SK-N-DZ (cell line): ENCODE results near the gene KRT34.
"Not testable (repeated sequence)": the region's sequence is repeated elsewhere in the genome, so short reads cannot be mapped to it uniquely, and the experiment has no call there.

Experiments used
- DNase-seq: peaks from one replicate; pipeline ENCODE4 v3.0.0-alpha.2; 2015; ENCODE audit warnings: low spot score

Gene KRT34

DNA sequence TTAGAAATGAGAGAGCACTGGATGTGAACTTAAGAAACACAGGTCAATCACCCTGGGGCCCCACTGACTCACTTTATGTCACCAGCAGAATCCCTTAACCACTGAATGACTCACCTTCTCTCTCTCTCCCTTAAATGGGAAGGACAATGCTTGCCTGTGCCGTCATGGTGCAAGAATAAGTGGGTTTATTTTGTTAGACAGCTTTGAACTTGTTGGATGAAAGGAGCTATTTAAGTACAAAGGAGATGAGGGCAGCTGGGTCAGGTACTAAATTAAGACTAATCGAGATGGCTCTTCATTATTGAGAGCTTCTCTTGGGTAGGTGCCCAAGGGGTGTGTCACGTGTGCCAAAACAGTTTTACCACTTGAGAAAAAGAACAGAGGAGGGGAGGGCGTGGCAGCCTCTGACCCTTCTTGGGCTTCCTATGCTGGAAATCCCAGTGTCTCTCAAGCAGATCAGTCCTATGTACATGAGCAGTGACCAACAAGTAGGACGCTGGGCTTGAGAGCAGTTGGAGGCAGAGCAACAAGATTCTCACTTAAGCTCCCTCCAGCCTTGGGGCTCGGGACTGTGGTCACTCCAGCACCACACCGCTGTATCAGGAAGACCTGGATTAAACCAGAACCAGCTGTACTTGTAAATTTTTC, 22.0 kb upstream of the KRT34 start:
- no peak for DNase-seq

DNA sequence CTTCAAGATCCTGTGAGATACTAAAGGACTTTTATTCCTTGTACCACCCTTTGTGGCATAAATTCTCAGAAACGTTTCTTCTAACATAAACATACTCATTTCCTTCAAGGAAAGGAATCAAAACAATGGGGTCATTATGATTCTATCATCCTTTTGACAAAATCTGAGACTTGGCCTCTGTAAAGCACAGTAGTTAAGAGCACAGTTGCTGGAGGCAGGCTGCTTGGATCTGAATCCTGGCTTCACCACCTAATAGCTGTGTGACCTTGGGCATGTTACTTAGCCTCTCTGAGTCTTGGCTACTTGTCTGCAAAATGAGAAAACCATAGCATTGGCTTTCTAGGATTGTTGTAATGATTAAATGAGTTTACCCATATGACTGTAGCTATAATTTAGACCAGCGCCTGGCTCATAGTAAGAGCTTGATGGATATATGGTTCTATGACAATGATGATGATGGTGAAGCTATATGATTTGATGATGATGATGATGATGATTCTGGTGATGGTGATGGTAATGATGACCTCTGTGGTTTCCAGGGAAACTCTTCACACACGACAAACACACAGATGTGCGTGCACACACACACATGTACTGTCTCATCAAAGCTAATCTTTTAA, 21.4 kb upstream of the KRT34 start:
- no peak for DNase-seq

DNA sequence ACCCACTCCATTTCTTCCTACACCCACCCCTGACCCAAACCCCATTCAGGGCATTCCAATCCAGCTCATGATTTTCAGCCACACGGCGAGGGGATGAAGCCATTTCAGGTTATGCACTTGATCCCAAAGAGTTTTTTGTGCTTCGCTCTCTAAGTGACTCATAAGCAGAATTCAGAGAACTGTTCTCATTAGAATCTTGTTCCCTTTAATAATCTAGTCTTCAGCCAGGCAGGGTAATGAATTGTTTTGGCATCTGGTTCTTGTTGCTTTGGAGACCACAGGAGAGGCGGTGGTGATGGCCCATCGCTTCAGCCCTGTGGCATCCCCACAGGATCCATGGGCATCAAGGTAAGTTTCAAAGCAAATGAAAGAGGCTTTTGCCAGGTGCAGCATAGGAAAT, 20.1 kb upstream of the KRT34 start:
- no peak for DNase-seq

DNA sequence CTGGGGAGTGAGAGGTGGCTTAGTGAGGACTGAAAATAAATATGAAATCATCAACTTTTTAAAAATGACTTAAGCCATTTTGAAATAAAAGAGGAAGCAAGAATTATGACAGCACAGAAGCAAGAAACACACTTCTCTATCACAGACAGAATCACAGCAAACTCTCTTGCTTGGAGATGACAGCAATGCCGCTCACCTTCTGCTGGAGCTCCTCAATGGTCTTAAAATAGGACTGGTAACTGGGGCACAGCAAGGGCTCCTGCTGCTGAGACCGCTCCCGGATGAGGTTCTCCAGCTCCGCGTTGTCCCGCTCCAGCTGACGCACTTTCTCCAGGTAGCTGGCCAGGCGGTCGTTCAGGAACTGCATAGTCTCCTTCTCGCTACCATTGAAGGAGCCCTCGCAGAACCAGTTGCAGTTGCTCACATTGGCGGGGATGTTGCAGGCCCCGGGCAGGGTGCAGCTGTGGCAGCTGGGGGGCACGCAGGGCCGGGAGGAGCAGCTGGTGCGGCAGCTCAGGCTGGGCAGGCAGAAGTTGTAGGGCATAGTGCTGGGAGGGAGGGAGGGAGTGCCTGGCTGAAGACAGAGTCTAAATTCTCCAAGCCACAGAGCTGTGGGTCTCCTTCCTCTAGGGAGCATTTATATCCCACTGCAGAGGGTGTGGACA, 15.0 kb upstream of the KRT34 start, which contains the start of gene KRT31:
Gene KRT31 (minus strand): TSS at position 613 of the 665 bp plus-strand sequence. CDS start 69 bp downstream, at position 544.
- no peak for DNase-seq

DNA sequence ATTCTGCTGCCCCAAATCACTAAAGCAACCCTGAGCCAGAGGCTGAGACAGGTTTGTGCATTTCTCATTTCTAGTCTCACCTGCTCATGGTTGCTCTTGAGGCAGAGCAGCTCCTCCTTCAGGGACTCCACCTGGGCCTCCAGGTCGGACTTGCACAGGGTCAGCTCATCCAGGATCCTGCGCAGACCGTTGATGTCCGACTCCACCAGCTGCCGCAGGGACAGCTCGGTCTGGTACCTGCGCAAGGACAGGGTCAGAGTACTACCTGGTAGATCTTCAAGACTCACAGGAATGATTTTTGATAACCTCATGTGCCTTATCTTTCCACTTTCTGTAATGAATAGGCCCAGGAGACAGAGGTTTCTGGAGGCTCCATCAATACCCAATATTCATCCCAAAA, 14.2 kb upstream of the KRT34 start:
- no peak for DNase-seq

DNA sequence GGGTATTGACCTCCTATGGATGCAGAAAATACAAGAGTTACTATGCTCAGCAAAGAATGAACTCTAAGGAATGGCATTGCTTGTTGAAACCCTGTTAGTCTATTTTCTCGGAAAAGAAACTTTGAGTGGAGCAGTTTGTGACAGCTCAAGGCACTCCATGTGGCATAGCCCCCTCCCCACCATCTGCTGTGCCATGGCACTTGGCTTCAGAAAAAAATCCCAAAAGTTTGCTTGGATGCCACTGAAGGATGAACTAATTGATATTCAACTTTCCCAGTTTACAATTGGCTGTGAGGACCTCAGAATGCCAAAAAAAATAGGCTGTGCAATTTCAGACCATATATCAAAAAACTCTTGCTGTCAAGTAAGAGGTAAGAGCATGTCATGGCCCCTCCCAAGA, 13.5 kb upstream of the KRT34 start:
- DNase-seq = no peak

DNA sequence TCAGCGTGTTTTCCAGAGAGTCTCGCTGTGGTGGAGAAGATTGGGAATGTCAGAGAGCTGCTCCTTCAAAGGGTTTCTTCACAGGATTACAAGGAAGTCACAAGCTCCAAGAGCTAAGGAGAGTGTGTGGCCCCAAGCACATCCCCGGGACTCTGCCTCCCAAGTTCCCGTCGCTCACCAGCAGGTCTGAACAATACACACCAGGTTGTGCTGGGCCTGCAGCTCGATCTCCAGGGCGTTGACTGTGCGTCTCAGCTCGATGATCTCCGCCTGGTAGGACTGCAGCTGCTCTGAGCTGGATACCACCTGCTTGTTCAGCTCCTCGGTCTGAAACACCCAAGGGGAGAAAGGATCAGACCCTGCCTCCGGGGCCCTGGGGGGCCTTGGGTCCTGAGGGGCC, 12.9 kb upstream of the KRT34 start:
- not testable (repeated sequence) for DNase-seq

DNA sequence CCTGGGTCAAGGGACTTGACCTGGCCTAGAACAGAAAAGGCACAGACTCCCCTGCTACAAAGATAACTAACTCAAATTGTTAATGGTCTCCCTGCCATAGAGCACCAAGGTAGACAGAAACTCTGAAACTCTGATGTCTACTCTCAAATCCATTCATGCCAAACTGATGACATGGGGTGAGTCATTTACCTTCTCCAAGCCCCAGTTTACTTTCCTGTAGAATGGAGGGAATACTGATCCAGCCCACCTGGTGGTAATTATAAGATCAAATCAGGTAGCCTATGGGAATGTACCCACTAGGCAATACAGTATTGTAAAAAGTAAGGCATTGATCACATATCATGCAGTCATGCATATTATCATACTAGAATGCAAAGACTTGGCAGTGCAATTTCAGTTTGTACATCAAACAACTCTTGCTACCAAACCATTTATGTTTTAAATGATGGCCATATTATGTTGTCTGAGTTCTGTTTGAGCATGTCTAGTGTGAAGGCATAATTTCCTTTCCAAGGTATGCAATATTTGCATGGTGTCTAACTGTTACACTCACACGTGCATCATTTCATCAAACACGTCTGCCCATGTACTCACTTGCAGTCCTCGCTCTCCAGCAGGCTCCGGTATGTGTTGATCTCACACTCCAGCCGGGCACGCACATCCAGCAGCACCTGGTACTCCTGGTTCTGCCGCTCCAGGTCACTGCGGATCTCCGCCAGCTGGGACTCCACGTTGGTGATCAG, 12.3 kb upstream of the KRT34 start:
- no peak for DNase-seq

DNA sequence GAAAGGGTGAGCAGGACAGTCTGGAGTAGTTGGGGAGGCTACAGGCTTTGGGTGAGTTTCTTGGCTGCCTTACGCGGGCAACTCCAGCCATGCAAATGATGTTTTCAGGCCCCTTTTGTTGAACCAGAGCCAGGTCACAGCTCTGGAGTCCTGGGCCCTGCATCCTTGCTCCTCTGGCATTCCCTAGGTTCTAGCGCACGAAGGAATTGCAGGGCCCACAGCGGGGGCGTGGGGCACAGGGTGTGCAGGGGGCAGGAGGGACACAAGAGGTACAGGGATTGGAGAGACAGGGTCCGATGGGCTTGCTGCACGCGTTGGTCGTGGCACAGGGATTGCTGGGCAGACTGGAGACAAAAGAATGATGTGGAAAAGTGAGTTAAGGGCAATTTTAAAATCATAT, 11.7 kb upstream of the KRT34 start:
- no peak for DNase-seq

DNA sequence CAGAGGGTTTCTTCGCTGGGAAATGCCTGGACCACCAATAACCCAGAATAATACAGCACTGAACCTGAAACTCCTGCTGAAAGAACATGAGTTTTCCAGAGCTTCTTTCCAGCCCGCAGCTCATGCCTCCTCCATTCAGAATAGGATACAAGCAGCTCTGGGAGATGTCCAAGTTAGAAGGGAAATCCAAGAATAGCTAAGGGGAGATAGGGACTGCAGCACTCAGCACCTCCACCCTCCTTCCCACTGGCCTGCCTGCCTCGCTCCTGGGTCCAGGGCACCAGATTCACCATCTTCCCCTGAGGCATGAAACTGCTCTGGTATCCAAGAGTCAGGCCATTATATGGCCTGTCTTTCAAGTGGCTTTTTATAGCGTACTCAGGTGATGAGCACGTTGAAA, 11.2 kb upstream of the KRT34 start:
- DNase-seq = no peak

DNA sequence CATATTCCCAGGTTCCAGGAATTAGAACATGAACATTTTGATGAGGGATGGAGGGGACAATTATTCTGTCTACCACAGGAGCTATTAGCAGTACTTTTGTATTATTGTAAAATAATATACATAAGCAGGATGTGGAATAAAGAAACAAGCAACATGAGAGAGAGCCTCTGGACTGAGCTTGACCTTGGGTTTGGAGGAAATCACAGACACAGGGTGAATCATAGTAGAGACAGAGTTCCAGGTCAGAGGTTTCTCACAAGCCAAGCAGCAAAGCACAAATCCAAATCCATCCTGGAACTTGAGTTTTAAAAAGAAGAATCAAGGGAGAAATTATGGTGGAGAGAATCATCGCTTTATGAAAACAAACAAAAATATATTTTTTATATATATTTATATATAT, 10.2 kb upstream of the KRT34 start:
- no peak for DNase-seq

DNA sequence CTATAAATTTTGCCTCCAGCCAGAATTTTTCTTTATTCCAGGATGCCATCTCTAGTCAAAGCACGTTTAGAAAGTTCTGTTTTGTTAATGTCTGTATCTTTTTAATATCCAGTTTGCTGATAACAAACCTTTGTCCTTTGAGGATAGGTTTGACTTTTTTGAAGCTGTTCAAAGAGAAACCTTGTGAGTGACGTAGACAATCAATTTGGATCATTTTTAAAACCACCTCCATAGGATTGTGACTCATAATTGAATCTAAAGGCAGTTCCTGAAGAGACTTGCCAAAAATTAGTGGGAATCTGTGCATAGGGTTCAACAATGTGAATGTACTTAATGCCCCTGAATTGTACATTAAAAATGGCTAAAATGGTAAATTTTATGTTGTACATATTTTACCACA, 9.4 kb upstream of the KRT34 start:
- DNase-seq = no peak

DNA sequence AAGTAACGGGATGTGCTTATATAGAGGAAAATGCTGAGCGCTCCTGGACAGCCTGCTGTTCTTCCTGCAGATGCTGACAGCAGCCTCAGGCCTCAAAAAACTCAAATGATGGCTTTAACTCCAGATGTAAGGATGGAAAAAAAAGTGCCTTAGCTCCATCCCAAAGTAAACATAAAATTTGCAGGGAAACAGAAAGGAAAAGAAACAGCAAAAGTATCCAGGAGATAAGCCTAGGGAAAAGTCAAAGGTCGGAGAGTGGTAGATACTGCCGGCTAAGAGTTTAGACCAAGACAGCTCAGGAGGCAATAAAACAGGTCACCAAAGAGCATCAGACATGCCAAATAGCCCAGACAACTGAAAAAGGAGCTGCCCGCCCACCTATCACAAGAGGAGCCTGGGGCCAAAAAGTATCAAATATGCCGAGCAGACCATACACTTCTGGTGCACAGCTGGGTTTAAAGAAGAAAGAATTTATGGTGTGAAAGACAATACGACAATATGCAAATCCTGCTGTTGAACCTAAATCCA, 8.4 kb upstream of the KRT34 start:
- DNase-seq = no peak

DNA sequence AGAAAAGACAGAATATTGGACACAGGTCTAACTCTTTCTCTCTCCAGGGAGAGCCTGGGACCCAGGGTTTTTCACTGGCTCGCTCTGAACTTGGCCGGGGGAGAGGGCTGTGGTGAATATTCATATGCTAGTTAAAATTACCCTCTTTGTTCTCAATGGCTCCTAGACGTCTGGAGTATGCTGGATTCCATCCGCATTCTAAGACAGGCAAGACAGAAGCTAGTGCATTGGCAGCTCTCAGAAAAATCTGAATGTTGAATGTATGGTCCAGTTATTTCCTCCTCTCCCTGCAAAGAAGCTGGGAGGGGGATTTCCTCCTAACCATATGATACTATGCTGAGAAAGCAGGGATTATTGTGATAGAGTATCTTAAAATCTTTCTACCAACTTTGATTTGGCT, 5.6 kb upstream of the KRT34 start:
- no peak for DNase-seq

DNA sequence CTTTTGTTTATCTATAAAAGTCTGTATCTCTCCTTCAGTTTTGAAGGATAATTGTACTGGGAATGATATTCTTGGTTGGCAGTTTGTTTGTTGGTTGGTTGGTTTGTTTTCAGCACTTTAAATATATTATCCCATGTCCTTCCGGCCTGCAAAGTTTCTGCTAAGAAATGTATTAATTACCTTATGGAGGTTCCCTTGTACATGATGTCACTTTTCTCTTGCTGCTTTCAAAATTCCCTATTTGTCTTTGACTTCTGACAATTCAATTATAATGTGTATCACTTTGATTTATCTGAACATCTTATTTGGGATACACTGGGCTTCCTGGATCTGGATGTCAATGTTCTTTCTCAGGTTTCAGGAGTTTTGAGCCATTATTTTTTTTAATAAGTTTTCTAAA, 4.1 kb upstream of the KRT34 start:
- DNase-seq = no peak

DNA sequence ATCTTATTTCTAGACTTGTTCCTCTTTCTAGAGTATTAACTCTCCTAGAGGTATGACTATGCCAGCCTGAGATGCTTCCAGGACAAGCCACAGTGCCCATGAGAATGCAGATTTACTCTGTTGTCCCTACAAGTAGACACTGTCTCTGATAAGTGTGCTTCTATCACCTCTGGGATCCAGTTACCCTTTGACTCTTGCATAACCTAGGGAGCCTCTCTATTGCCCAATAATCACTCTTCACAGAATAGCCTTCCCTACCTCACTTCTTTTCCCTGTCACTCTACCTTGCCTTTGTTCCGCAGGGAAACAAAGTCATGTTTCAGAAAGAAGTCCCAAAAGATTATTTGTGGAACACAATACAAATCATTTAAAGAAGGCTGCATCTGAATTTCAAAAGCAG, 1.6 kb upstream of the KRT34 start:
- no peak for DNase-seq

DNA sequence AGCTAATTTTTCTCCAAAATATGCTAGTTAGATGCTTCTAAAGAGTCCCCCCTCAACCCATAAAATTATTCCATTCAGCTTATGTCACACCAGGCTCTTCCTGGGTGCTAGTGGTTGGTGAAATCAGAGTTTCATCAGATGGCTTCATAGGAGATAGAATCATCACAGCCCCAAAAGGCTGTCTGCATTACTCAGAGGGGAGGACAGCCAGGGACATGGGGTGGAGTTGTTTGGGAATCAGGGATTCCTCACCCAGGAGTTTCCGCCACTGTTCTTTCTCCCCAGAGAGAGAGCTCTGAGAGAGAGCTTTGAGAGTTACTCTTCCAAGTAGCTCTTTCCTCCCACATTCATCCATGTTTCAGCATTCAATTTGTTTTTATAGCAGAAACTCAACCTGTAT, 288 bp upstream of the KRT34 start:
- DNase-seq = no peak

DNA sequence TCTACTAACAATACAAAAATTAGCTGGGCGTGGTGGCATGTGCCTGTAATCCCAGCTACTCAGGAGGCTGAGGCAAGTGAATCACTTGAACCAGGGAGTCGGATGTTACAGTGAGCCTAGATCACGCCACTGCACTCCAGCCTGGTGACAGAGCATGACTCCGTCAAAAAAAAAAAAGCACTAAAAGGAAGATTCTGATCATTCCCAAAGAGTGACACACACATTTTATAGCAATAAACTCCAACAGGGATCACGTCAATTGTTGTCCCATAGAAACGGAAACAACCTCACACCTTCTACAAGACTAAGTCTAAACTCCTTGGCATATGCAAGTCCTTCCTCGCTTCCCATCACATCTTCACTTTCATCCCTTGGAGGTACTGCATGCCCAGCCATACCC, 2.0 kb downstream of the KRT34 start:
- DNase-seq = not testable (repeated sequence)

DNA sequence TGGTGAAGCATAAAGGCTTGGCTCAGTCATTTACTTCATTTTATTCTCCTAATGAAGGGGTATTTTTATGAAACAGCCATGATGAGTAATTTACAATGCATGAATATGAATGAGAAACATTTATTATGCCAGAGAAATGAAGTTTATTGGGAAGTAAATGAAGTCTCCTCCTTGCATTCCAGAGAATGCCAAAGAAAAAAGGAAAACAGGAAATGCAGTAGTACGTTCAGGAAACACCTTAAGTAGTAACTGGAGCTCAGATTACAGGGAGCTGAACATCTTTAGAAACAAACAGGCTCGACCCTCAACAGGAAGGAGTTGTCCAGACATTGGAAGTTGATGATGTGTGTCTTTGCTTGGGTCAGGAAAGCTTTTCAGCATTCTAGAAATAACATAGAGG, 4.6 kb downstream of the KRT34 start:
- DNase-seq = no peak

DNA sequence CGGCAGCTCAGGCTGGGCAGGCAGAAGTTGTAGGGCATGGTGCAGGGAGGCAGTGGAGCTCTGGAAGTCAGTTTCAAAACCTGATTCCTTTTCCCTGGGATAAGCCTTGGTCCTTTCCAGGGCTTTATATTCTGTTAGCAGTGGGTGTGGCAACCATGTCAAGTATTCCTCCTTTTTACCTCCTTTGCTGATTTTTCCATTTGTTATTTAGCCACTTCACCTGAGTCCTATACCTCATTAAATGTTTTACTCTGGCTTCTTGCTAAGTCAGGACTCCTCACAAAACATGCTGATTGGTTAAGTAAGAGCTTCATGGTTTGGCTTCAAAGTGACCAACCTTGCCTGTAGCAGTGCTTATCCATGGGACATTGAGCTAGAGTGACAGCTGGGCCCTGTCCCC, 12.4 kb downstream of the KRT34 start, which contains the start of gene KRT33B:
Gene KRT33B (minus strand): TSS at position 101 of the 400 bp plus-strand sequence. CDS start 63 bp downstream, at position 38.
- no peak for DNase-seq

DNA sequence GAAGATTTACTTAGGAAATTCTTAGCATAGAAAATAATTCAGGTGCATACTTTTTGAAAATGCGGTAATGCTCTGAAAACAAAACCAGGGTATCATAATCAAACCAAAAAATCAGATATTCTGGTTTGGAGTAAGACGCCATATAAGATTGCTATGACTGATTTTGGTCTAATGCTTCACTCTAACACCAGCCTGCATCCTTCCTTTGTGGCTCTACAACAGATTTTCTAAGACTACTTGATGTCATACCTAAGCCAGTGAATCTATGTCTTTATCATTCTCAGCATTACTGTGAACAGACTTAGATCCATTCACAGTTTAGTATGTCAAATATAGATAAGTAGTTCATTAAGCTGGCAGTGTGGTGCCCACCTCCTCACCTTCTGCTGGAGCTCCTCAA, 13.1 kb downstream of the KRT34 start:
- DNase-seq = no peak

DNA sequence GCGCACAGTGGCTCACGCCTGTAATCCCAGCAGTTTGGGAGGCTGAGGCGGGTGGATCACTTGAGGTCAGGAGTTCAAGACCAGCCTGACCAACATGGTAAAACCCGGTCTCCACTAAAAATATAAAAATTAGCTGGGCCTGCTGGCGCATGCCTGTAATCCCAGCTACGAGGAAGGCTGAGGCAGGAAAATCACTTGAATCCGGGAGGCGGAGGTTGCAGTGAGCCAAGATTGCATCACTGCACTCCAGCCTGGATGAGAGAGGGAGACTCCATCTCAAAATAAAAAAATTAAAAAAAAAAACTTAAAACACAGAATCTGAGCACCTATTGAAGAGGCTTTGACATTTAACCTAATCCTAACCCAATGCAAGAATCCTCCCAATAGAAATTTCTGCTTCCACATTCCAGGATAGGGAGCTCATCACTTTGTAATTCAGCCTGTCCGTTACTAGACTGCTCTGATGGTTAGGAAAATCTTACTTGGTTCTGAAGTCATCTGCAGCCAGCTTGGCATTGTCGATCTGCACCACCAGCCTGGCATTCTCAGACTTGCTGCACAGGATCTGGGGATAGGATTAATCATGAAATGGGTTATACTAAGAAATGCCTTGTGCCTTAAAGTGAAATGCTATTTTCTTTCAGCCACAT, 14.6 kb downstream of the KRT34 start:
- DNase-seq = no peak
